ENCODE results near the gene BRD1. TPM values are rescaled to one million over a fixed set of nuclear protein-coding genes. Genes with fewer than 3 reads are reported as not detected.

The BRD1 gene
- total and polyA plus RNA-seq, 12 donors, result 8.2 to 23.2 (median 16.9) TPM

- 86 to 90% methylated on average over 14 to 18 of the region's 23 CpGs for WGBS, 2 donors
- Histone ChIP-seq H3K27ac (no peak overlapping the region), H3K4me3 (no peak overlapping the region), H3K27me3 (no peaks in the 10 kb centered on the region), H3K36me3 (peaks cover 0 to 5% (median 0%) of the 10 kb centered on the region in 9 donors), H3K9me3 (no peaks in the 10 kb centered on the region), H3K4me1 (peaks cover 6 to 30% (median 24%) of the 10 kb centered on the region in 9 donors)
- DNase-seq (no peak), ATAC-seq (no peak)
- intact Hi-C loops (cut with DNase I), result loop anchor here in 2 of 10 donors (5.0 to 10.0 kb wide), 2 partner anchors 61 to 72 kb away; partner anchors contain the start of genes ALG12 (in 1 of the 2) and CRELD2 (in 1 of the 2)
- no peak for TF ChIP-seq CTCF (IDR thresholded peaks at IDR 0.05)
Measured at GRCh38 chr22:49856343-49856742, 28.7 kb upstream of the BRD1 start.

- no peak for ATAC-seq
- Histone ChIP-seq H3K36me3 (peaks cover 0 to 5% (median 0%) of the 10 kb centered on the region in 9 donors), H3K4me3 (peak overlapping the region in 6 of 10 donors; percentile 59 to 90 (median 72)), H3K9me3 (no peaks in the 10 kb centered on the region), H3K27ac (peak overlapping the region in 2 of 10 donors; percentile 30 to 88), H3K27me3 (peaks cover 0 to 5% (median 4%) of the 10 kb centered on the region in 7 donors), H3K4me1 (peaks cover 6 to 29% (median 24%) of the 10 kb centered on the region in 9 donors)
- WGBS, 2 donors, result 46 to 60% methylated on average over 9 of the region's 9 CpGs
- DNase-seq, result no peak
- TF ChIP-seq CTCF (IDR thresholded peaks at IDR 0.05), result no peak
- intact Hi-C loops (cut with DNase I), result loop anchor here in 3 of 10 donors (2.0 to 10.0 kb wide), 3 partner anchors 62 to 71 kb away; partner anchors contain the start of genes ALG12 (in 2 of the 3) and CRELD2 (in 2 of the 3)
Measured at GRCh38 chr22:49855251-49855911, 27.7 kb upstream of the BRD1 start.

GRCh38 chr22:49853981-49854831 is 26.5 kb upstream of the BRD1 start:
- DNase-seq, result peak; percentile 30 to 40
- TF ChIP-seq CTCF (IDR thresholded peaks at IDR 0.05), result no peak
- no peak for ATAC-seq
- H3K36me3 ChIP-seq, result peaks cover 0 to 5% (median 0%) of the 10 kb centered on the region in 9 donors
- H3K4me1 ChIP-seq, result peaks cover 13 to 37% (median 32%) of the 10 kb centered on the region in 9 donors
- H3K9me3 ChIP-seq, result no peaks in the 10 kb centered on the region
- 1 to 2% methylated on average over 47 to 100 of the region's 101 CpGs for WGBS, 2 donors
- peak overlapping the region in 8 of 10 donors; percentile 19 to 88 (median 74) for H3K27ac ChIP-seq
- H3K4me3 ChIP-seq, result peak overlapping the region; percentile 36 to 90 (median 68)
- intact Hi-C loops (cut with DNase I), result loop anchor here in 5 of 10 donors (2.0 to 10.0 kb wide), 3 partner anchors 27 to 69 kb away; partner anchors contain the start of genes ALG12 (in 2 of the 5), CRELD2 (in 2 of the 5) and BRD1 (in 1 of the 5)
- peaks cover 11 to 17% (median 16%) of the 10 kb centered on the region in 7 donors for H3K27me3 ChIP-seq
